Measurements from ENCODE around the gene CCRL2.
A peak's percentile ranks its signal among the peaks of the same experiment; 100 is the strongest.

CCRL2 gene

GRCh38 chr3:46393554-46394434 lies 13.3 kb upstream of the CCRL2 start:
- no peaks in the 10 kb centered on the region for H3K36me3 ChIP-seq (replicated peaks)
- DNase-seq: no peak
- no peak overlapping the region for H3K4me3 ChIP-seq (ENCODE audit: low read depth, low read length)
- no peak for TF ChIP-seq CTCF (IDR thresholded peaks at IDR 0.05; ENCODE audit: low read depth, low read length, missing control alignments)
- H3K27me3 ChIP-seq (replicated peaks): no peaks in the 10 kb centered on the region
- in situ Hi-C loops (cut with HindIII; ENCODE audit: low pct_ligation_motif_present, low sequenced_read_pairs): no loop called here
- no peak overlapping the region for H3K27ac ChIP-seq

GRCh38 chr3:46395210-46395661 lies 11.8 kb upstream of the CCRL2 start:
- Histone ChIP-seq H3K27me3 (replicated peaks) (no peaks in the 10 kb centered on the region), H3K4me3 (ENCODE audit: low read depth, low read length) (no peak overlapping the region), H3K36me3 (replicated peaks) (no peaks in the 10 kb centered on the region), H3K27ac (no peak overlapping the region)
- peak; percentile 48 for TF ChIP-seq CTCF (IDR thresholded peaks at IDR 0.05; ENCODE audit: low read depth, low read length, missing control alignments)
- in situ Hi-C loops (cut with HindIII; ENCODE audit: low pct_ligation_motif_present, low sequenced_read_pairs): no loop called here
- DNase-seq: no peak

- in situ Hi-C loops (cut with HindIII; ENCODE audit: low pct_ligation_motif_present, low sequenced_read_pairs): no loop called here
- no peak overlapping the region for H3K4me3 ChIP-seq (ENCODE audit: low read depth, low read length)
- no peak for DNase-seq
- H3K36me3 ChIP-seq (replicated peaks): no peaks in the 10 kb centered on the region
- no peak for TF ChIP-seq CTCF (IDR thresholded peaks at IDR 0.05; ENCODE audit: low read depth, low read length, missing control alignments)
- H3K27me3 ChIP-seq (replicated peaks): no peaks in the 10 kb centered on the region
- no peak overlapping the region for H3K27ac ChIP-seq
Observed at GRCh38 chr3:46395766-46396530, 11.1 kb upstream of the CCRL2 start.

- Histone ChIP-seq H3K27ac (no peak overlapping the region), H3K27me3 (replicated peaks) (no peaks in the 10 kb centered on the region), H3K36me3 (replicated peaks) (no peaks in the 10 kb centered on the region), H3K4me3 (ENCODE audit: low read depth, low read length) (no peak overlapping the region)
- no peak for TF ChIP-seq CTCF (IDR thresholded peaks at IDR 0.05; ENCODE audit: low read depth, low read length, missing control alignments)
- in situ Hi-C loops (cut with HindIII; ENCODE audit: low pct_ligation_motif_present, low sequenced_read_pairs): no loop called here
- DNase-seq: no peak
Observed at GRCh38 chr3:46397111-46397510, 9.9 kb upstream of the CCRL2 start.

- in situ Hi-C loops (cut with HindIII; ENCODE audit: low pct_ligation_motif_present, low sequenced_read_pairs): no loop called here
- Histone ChIP-seq H3K36me3 (replicated peaks) (no peaks in the 10 kb centered on the region), H3K4me3 (ENCODE audit: low read depth, low read length) (no peak overlapping the region), H3K27me3 (replicated peaks) (no peaks in the 10 kb centered on the region), H3K27ac (no peak overlapping the region)
- no peak for TF ChIP-seq CTCF (IDR thresholded peaks at IDR 0.05; ENCODE audit: low read depth, low read length, missing control alignments)
- no peak for DNase-seq
Observed at GRCh38 chr3:46398186-46398955, 8.7 kb upstream of the CCRL2 start.
